ENCODE results near the gene LUC7L3.

The LUC7L3 gene

GRCh38 chr17:50767446-50767845, 48.0 kb downstream of the LUC7L3 start, which contains the start of gene ANKRD40CL:
ANKRD40CL (minus strand) TSS chr17:50767518; CDS start chr17:50766913, 605 bp downstream.
- DNase-seq (ENCODE audit: low spot score) (no peak), ATAC-seq (ENCODE audit: low read depth) (no peak)
- no peaks in the 10 kb centered on the region for H3K9me3 ChIP-seq (ENCODE audit: severe bottlenecking)
- H3K4me1 ChIP-seq (ENCODE audit: insufficient read depth, poor library complexity, severe bottlenecking), result peaks cover 6% of the 10 kb centered on the region
- H3K36me3 ChIP-seq (ENCODE audit: low read depth), result no peaks in the 10 kb centered on the region
- no peak for TF ChIP-seq CTCF (IDR thresholded peaks at IDR 0.05; ENCODE audit: poor library complexity, severe bottlenecking)
- H3K27me3 ChIP-seq (ENCODE audit: insufficient read depth, poor library complexity, severe bottlenecking), result no peaks in the 10 kb centered on the region
- H3K4me3 ChIP-seq (ENCODE audit: severe bottlenecking), result no peak within 1 kb of the TSS
- no peak within 1 kb of the TSS for H3K27ac ChIP-seq (ENCODE audit: poor library complexity, severe bottlenecking)

- no peaks in the 10 kb centered on the region for H3K36me3 ChIP-seq (ENCODE audit: low read depth)
- peak; percentile 87 for ATAC-seq (ENCODE audit: low read depth)
- H3K27ac ChIP-seq (ENCODE audit: poor library complexity, severe bottlenecking), result no peak overlapping the region
- H3K4me3 ChIP-seq (ENCODE audit: severe bottlenecking), result no peak overlapping the region
- peaks cover 6% of the 10 kb centered on the region for H3K4me1 ChIP-seq (ENCODE audit: insufficient read depth, poor library complexity, severe bottlenecking)
- DNase-seq (ENCODE audit: low spot score), result peak; percentile 78
- no peak for TF ChIP-seq CTCF (IDR thresholded peaks at IDR 0.05; ENCODE audit: poor library complexity, severe bottlenecking)
- no peaks in the 10 kb centered on the region for H3K27me3 ChIP-seq (ENCODE audit: insufficient read depth, poor library complexity, severe bottlenecking)
- H3K9me3 ChIP-seq (ENCODE audit: severe bottlenecking), result no peaks in the 10 kb centered on the region
Observed at GRCh38 chr17:50768346-50768761, 49.0 kb downstream of the LUC7L3 start.

- no peak for TF ChIP-seq CTCF (IDR thresholded peaks at IDR 0.05; ENCODE audit: poor library complexity, severe bottlenecking)
- no peaks in the 10 kb centered on the region for H3K36me3 ChIP-seq (ENCODE audit: low read depth)
- no peak overlapping the region for H3K27ac ChIP-seq (ENCODE audit: poor library complexity, severe bottlenecking)
- DNase-seq (ENCODE audit: low spot score) (no peak), ATAC-seq (ENCODE audit: low read depth) (no peak)
- no peaks in the 10 kb centered on the region for H3K27me3 ChIP-seq (ENCODE audit: insufficient read depth, poor library complexity, severe bottlenecking)
- H3K4me3 ChIP-seq (ENCODE audit: severe bottlenecking), result no peak overlapping the region
- peaks cover 6% of the 10 kb centered on the region for H3K4me1 ChIP-seq (ENCODE audit: insufficient read depth, poor library complexity, severe bottlenecking)
- no peaks in the 10 kb centered on the region for H3K9me3 ChIP-seq (ENCODE audit: severe bottlenecking)
Observed at GRCh38 chr17:50769884-50770283, 50.5 kb downstream of the LUC7L3 start.

- H3K27ac ChIP-seq (ENCODE audit: poor library complexity, severe bottlenecking), result no peak overlapping the region
- no peaks in the 10 kb centered on the region for H3K27me3 ChIP-seq (ENCODE audit: insufficient read depth, poor library complexity, severe bottlenecking)
- H3K4me3 ChIP-seq (ENCODE audit: severe bottlenecking), result no peak overlapping the region
- H3K36me3 ChIP-seq (ENCODE audit: low read depth), result no peaks in the 10 kb centered on the region
- peaks cover 6% of the 10 kb centered on the region for H3K4me1 ChIP-seq (ENCODE audit: insufficient read depth, poor library complexity, severe bottlenecking)
- DNase-seq (ENCODE audit: low spot score) (no peak), ATAC-seq (ENCODE audit: low read depth) (no peak)
- H3K9me3 ChIP-seq (ENCODE audit: severe bottlenecking), result no peaks in the 10 kb centered on the region
- TF ChIP-seq CTCF (IDR thresholded peaks at IDR 0.05; ENCODE audit: poor library complexity, severe bottlenecking), result no peak
Observed at GRCh38 chr17:50770346-50770745, 50.9 kb downstream of the LUC7L3 start.

- H3K4me3 ChIP-seq (ENCODE audit: severe bottlenecking), result no peak overlapping the region
- ATAC-seq (ENCODE audit: low read depth) (no peak), DNase-seq (ENCODE audit: low spot score) (no peak)
- no peaks in the 10 kb centered on the region for H3K36me3 ChIP-seq (ENCODE audit: low read depth)
- H3K27ac ChIP-seq (ENCODE audit: poor library complexity, severe bottlenecking), result no peak overlapping the region
- no peak for TF ChIP-seq CTCF (IDR thresholded peaks at IDR 0.05; ENCODE audit: poor library complexity, severe bottlenecking)
- no peaks in the 10 kb centered on the region for H3K9me3 ChIP-seq (ENCODE audit: severe bottlenecking)
- peaks cover 6% of the 10 kb centered on the region for H3K4me1 ChIP-seq (ENCODE audit: insufficient read depth, poor library complexity, severe bottlenecking)
- H3K27me3 ChIP-seq (ENCODE audit: insufficient read depth, poor library complexity, severe bottlenecking), result no peaks in the 10 kb centered on the region
Observed at GRCh38 chr17:50771991-50772785, 52.8 kb downstream of the LUC7L3 start.
